Measurements from ENCODE around the gene KBTBD13. TPM values are rescaled to one million over a fixed set of nuclear protein-coding genes. Genes with fewer than 3 reads are reported as not detected.
A peak's percentile ranks its signal among the peaks of the same experiment; 100 is the strongest.

Gene KBTBD13
- total RNA-seq, 4 donors from 2014 or later = not detected

- H3K9me3 ChIP-seq = no peaks in the 10 kb centered on the region
- TF ChIP-seq POLR2A (IDR thresholded peaks at IDR 0.05) = no peak
- TF ChIP-seq CTCF (IDR thresholded peaks at IDR 0.05) = no peak
- no peaks in the 10 kb centered on the region for H3K27me3 ChIP-seq
- WGBS, 2 donors = 87 to 90% methylated on average over 7 of the region's 7 CpGs
- H3K36me3 ChIP-seq = peaks cover 16 to 30% of the 10 kb centered on the region in 2 donors
- H3K27ac ChIP-seq = no peak overlapping the region
- no peak overlapping the region for H3K4me3 ChIP-seq (replicated peaks in 1 of 3)
- DNase-seq = no peak
- H3K4me1 ChIP-seq = no peaks in the 10 kb centered on the region
- intact Hi-C loops (cut with DNase I) = loop anchor here (5.0 kb wide), 1 partner anchor 48 kb away; no protein-coding TSS in a partner anchor
Measured at GRCh38 chr15:65100442-65100841, 23.9 kb downstream of the KBTBD13 start.

- Histone ChIP-seq H3K27ac (no peak overlapping the region), H3K4me3 (replicated peaks in 1 of 3) (no peak overlapping the region), H3K36me3 (peaks cover 16 to 36% of the 10 kb centered on the region in 2 donors), H3K27me3 (no peaks in the 10 kb centered on the region), H3K9me3 (no peaks in the 10 kb centered on the region), H3K4me1 (no peaks in the 10 kb centered on the region)
- DNase-seq = peak; percentile 70 to 81
- 36 to 45% methylated on average over 8 to 9 of the region's 9 CpGs for WGBS, 2 donors
- TF ChIP-seq CTCF (IDR thresholded peaks at IDR 0.05) (peak; percentile 63 to 79 (median 74)), POLR2A (IDR thresholded peaks at IDR 0.05) (no peak)
- intact Hi-C loops (cut with DNase I) = loop anchor here (5.0 kb wide), 1 partner anchor 49 kb away; no protein-coding TSS in a partner anchor
Measured at GRCh38 chr15:65101411-65101890, 24.9 kb downstream of the KBTBD13 start.

GRCh38 chr15:65101891-65102708 is 25.6 kb downstream of the KBTBD13 start:
- no peak overlapping the region for H3K27ac ChIP-seq
- DNase-seq = no peak
- no peak for TF ChIP-seq POLR2A (IDR thresholded peaks at IDR 0.05)
- no peak for TF ChIP-seq CTCF (IDR thresholded peaks at IDR 0.05)
- no peaks in the 10 kb centered on the region for H3K4me1 ChIP-seq
- no peaks in the 10 kb centered on the region for H3K9me3 ChIP-seq
- peaks cover 16 to 36% of the 10 kb centered on the region in 2 donors for H3K36me3 ChIP-seq
- H3K4me3 ChIP-seq (replicated peaks in 1 of 3) = no peak overlapping the region
- H3K27me3 ChIP-seq = no peaks in the 10 kb centered on the region
- 71 to 85% methylated on average over 14 to 42 of the region's 75 CpGs for WGBS, 2 donors
- intact Hi-C loops (cut with DNase I) = loop anchor here (5.0 kb wide), 1 partner anchor 50 kb away; no protein-coding TSS in a partner anchor

DNA sequence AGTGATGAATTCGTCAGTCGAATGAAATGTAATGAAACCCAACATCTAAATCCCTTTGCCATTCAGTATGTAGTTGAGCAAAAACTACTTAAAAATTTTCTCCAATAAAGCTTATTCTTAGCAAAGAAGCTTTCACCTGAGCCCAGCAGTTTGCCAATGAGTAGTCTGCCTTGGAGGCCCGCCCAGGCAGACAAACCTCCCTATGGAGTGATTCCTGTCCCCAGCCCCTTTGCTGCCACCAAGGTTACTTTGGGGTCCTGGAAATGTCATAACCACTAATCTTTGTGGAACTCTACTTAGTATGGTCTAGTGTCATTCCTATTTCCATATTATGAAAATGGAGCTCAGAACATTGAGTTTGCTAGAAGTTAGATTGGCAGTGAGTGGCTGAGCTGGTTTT is 26.4 kb downstream of the KBTBD13 start:
- H3K4me1 ChIP-seq = no peaks in the 10 kb centered on the region
- no peak for TF ChIP-seq CTCF (IDR thresholded peaks at IDR 0.05)
- TF ChIP-seq POLR2A (IDR thresholded peaks at IDR 0.05) = no peak
- H3K36me3 ChIP-seq = peaks cover 16 to 36% of the 10 kb centered on the region in 2 donors
- 94 to 97% methylated on average over 3 of the region's 3 CpGs for WGBS, 2 donors
- no peak overlapping the region for H3K27ac ChIP-seq
- intact Hi-C loops (cut with DNase I) = loop anchor here (5.0 kb wide), 1 partner anchor 51 kb away; no protein-coding TSS in a partner anchor
- H3K9me3 ChIP-seq = no peaks in the 10 kb centered on the region
- H3K27me3 ChIP-seq = no peaks in the 10 kb centered on the region
- DNase-seq = no peak
- no peak overlapping the region for H3K4me3 ChIP-seq (replicated peaks in 1 of 3)

DNA sequence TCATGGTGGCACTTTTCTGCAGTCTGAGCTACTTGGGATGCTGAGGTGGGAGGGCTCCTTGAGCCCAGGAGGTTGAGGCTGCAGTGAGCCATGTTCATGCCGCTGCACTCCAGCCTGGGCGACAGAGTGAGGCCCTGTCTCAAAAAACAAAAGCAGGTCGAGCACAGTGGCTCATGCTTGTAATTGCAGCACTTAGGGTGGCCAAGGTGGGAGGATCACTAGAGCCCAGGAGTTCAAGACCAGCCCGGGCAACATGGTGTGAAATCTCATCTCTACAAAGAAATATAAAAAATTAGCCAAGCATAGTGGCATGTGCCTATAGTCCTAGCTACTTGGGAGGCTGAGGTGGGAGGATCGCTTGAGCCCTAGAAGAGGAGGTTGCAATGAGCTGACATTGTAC is 28.5 kb downstream of the KBTBD13 start:
- H3K4me3 ChIP-seq (replicated peaks in 1 of 3) = no peak overlapping the region
- H3K27ac ChIP-seq = no peak overlapping the region
- intact Hi-C loops (cut with DNase I) = no loop called here
- no peaks in the 10 kb centered on the region for H3K4me1 ChIP-seq
- TF ChIP-seq POLR2A (IDR thresholded peaks at IDR 0.05) = no peak
- TF ChIP-seq CTCF (IDR thresholded peaks at IDR 0.05) = no peak
- WGBS, 2 donors = 88% methylated on average over 5 of the region's 5 CpGs
- no peaks in the 10 kb centered on the region for H3K27me3 ChIP-seq
- peaks cover 5 to 21% of the 10 kb centered on the region in 2 donors for H3K36me3 ChIP-seq
- DNase-seq = no peak
- H3K9me3 ChIP-seq = no peaks in the 10 kb centered on the region
